Measurements from ENCODE around the gene ADGB.
"Not testable (repeated sequence)": the region's sequence is repeated elsewhere in the genome, so short reads cannot be mapped to it uniquely, and the experiment has no call there.

Gene ADGB

GRCh38 chr6:146770275-146770964 lies 171.6 kb downstream of the ADGB start:
- DNase-seq: peak; percentile 65

- DNase-seq: peak; percentile 97
Measured at GRCh38 chr6:146770965-146771735, 172.4 kb downstream of the ADGB start.

GRCh38 chr6:146775220-146775619 lies 176.4 kb downstream of the ADGB start:
- DNase-seq: peak; percentile 78

GRCh38 chr6:146781836-146782235 lies 183.1 kb downstream of the ADGB start:
- no peak for DNase-seq

- DNase-seq: peak; percentile 91
Measured at GRCh38 chr6:146785001-146785585, 186.3 kb downstream of the ADGB start.

GRCh38 chr6:146787876-146788508 lies 189.2 kb downstream of the ADGB start:
- DNase-seq: no peak

- DNase-seq: no peak
Measured at GRCh38 chr6:146790561-146791091, 191.9 kb downstream of the ADGB start.

GRCh38 chr6:146791930-146792329 lies 193.2 kb downstream of the ADGB start:
- no peak for DNase-seq

GRCh38 chr6:146793218-146793617 lies 194.4 kb downstream of the ADGB start:
- not testable (repeated sequence) for DNase-seq

- DNase-seq: no peak
Measured at GRCh38 chr6:146795479-146796133, 196.8 kb downstream of the ADGB start.

GRCh38 chr6:146803167-146803566 lies 204.4 kb downstream of the ADGB start:
- not testable (repeated sequence) for DNase-seq

GRCh38 chr6:146803601-146804000 lies 204.8 kb downstream of the ADGB start:
- DNase-seq: peak; percentile 7

- DNase-seq: no peak
Measured at GRCh38 chr6:146805546-146806325, 207.0 kb downstream of the ADGB start.

- not testable (repeated sequence) for DNase-seq
Measured at GRCh38 chr6:146809014-146809413, 210.2 kb downstream of the ADGB start.

- not testable (repeated sequence) for DNase-seq
Measured at GRCh38 chr6:146812811-146813321, 214.1 kb downstream of the ADGB start.

- DNase-seq: no peak
Measured at GRCh38 chr6:146813554-146813953, 214.8 kb downstream of the ADGB start.

- peak; percentile 28 for DNase-seq
Measured at GRCh38 chr6:146814148-146814750, 215.5 kb downstream of the ADGB start.

- DNase-seq: not testable (repeated sequence)
Measured at GRCh38 chr6:146815511-146816462, 217.0 kb downstream of the ADGB start.

- DNase-seq: no peak
Measured at GRCh38 chr6:146819596-146820320, 221.0 kb downstream of the ADGB start.
